HG03521 (cell line): ENCODE data around the gene FAM124A.
"Not testable (repeated sequence)": the region's sequence is repeated elsewhere in the genome, so short reads cannot be mapped to it uniquely, and the experiment has no call there.

ENCODE experiments used
- ATAC-seq: cut with Tn5 transposase; IDR thresholded peaks from one replicate; pipeline ENCODE4 v1.9.1; 2021; ENCODE audit warnings: mild to moderate bottlenecking, moderate library complexity; ENCODE audit not compliant: unreplicated experiment

FAM124A gene

DNA sequence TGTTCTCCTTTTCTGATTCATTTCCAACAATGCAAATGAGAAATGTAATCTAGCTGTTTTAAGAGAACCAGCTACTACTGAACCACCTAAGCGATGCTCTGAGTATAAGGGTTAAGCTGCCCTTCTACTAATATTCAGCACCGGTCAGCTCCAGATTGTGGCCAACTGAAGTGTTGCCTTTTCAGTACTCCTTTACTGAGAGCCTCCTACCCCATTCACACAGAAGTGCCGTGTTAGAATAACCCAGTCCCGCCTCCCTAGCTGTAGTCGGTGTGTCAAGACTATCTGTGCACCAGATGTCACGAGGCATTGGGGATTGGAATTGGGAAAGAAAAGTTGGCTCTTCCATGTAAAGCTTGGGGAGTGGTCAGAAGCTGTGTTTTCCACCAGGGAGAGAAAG is 45.4 kb downstream of the FAM124A start:
- no peak for ATAC-seq

DNA sequence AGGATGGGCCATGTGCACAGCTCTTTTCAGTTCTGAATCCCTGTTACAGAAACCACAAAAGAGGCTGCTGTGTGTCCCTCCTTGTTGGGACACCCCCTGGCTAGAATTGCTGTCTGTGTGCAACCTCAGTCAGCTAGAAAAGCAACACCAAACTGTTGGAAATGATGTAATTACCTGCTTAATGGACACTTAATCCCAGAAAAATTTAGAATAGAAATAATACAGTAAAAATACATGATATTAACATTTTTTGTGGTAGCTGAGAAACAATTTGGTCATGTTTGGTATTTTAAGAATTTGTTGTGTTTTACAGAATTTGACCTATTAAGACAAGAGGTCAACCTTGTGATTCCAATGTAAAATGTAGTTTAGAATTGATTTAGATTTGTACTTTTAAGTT is 46.8 kb downstream of the FAM124A start:
- ATAC-seq, result no peak

DNA sequence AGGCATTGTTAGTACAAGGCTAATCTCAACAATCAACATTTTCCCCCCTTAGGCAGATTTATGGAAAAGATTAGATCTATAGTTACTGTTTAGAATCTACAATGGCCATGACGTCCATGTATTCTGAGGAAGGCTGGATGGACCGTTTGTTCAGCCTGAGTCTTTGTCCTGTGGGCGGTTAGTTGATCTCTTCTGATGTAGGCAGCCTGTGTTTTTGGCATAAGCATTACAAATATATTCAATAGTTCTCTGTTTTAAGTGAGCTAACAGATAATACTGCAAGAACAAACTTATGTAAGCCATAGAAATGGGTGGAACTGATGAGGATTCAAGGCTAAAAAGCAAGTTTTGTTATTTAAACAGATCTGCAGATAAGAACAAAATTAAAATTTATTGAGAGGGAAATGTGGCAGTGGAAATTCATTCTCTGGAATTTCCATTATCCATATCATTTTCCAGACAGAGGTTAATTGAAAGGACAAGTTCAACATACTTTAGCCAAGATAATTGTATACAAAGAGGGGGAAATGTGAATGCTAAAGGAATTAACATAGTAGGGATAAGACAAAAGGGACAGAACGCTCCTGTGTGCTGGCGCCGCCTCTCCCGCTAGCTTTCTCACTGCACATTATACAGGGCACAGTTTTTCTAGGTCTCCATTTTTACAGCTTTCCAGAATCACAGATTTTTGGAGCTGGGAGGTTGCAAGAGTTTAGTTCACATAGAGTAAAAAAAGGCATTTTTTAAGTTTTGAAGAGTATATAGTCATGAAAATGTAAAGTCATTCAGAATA is 48.6 kb downstream of the FAM124A start:
- ATAC-seq, result no peak

DNA sequence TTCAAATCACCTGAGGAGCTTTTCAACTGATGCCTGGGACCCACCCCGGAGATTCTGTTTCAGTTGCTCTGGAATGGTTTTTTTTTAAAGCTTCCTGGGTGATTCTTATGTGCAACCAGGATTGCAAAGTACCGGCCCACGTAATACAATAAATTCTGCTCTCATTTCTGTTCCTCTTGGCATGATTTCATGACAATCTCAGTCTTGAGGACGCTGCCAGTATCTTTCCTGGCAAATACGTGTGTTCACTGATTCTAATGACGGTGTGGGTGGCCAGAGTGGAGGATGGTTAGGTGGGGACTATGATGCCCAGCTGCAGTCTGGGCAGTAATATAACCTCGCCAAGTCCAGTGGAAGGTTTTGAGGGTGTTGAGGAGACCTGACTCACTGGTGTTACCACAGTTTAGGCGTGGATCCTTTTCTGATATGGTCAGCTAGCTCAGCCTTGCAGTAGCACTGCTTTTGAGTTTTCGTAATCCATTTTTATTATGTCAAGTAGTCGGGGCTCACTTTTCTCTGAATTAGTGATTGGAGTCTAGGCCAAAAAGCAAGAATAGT is 49.4 kb downstream of the FAM124A start:
- ATAC-seq, result no peak

DNA sequence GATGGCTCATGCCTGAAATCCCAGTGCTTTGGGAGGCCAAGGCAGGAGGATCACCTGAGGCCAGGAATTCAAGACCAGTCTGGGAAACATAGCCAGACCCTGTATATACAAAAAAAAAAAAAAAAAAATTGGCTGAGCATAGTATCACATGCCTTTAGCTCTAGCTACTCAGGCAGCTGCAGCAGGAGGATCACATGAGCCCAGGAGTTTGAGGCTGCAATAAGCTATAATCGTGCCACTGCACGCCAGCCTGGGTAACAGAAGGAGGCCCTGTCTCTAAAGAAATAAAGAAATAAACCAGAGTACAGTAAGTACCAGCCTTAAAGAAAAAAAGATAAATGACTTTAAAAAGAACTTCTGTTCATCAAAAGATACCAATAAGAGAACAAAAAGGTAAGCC is 52.9 kb downstream of the FAM124A start:
- no peak for ATAC-seq

DNA sequence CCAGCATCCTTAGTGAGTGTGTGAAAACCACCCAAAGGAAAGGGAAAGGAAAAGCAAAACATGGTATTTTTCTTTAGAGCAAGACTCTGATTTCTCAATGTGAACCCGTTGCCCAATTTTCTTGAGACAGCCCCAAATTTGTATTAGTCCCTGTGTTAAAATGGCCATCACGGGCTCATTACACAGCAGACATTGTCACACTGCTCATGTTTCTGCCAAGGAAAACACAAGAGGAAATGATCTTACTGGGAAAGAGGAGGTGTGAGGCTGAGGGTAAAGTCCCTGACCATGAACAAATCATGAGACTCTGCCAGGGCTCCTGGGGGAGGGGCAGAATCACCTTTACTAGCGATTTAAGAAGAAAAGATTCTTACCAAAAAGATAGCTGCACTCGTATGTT is 54.4 kb downstream of the FAM124A start:
- no peak for ATAC-seq

DNA sequence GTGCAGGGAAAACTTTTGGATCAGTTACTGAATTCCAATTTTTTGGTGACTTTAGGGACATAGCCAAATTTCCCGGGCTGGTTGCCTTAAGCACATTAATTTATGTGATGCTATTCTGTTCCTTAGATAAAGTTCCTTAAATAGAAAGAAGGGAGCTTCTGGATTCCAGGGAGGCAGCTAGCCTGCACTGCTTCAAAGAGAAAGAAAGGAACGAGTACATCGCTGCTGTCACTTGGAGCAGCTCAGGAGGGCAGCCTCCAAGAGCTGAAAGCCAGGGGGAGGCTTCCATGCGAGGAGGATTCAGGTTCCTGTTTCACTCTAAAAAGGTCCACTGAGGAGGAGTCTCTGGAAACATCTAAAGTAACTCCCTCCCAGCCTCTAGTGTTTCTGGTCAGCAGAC is 55.7 kb downstream of the FAM124A start:
- ATAC-seq, result no peak

DNA sequence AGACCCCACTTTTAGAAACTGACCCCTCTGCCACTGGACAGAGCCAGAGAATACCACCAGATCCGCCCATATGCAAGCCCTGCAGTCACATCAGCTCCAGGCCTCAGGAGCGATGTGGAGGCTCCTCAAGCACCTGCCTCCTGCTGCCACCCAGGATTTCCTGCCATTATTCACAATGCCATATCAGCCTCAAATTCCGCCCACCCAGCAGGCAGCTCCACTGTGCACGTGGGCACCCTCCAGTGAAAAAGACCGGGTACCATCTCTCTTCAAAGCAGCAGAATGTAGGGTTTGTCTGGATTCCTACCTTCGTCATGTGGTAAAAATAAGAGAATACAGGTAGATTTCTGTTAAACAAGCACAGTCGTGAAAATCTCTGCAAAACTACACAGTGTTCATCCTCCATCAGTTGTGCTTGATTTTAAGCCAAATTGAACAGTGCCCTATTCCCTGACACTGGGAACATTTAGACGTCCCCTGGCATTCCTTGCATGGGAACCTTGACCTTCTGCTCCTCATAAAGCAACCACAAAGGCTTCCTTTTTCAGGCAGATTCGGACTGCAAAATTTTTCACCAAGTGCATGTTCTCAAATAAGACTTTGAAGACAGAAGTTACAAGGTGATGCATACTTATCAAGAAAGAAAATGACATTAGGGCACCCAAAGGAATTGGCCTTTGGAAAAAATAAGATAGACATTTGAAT is 56.4 kb downstream of the FAM124A start:
- ATAC-seq, result no peak

DNA sequence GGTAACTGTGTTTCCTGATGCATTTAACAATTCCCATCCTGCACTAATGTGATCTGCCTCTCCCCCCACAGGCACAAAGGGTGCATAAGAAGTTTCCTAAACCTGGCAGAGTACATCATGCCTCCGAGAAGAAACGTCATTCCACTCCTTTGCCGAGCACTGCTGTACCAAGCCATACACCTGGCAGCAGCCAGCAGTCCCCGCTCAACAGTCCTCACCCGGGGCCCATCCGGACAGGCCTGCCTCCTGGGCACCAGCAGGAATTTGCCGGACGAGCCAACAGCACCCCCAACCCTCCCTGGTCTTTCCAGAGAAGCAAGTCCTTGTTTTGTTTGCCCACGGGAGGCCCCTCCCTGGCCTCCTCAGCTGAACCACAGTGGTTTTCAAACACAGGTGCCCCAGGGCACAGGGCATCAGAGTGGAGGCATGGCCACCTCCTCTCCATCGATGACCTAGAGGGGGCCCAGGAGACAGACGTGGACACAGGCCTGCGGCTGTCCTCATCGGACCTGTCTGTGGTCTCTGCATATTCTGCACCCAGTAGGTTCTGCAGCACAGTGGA is 58.3 kb downstream of the FAM124A start:
- no peak for ATAC-seq

DNA sequence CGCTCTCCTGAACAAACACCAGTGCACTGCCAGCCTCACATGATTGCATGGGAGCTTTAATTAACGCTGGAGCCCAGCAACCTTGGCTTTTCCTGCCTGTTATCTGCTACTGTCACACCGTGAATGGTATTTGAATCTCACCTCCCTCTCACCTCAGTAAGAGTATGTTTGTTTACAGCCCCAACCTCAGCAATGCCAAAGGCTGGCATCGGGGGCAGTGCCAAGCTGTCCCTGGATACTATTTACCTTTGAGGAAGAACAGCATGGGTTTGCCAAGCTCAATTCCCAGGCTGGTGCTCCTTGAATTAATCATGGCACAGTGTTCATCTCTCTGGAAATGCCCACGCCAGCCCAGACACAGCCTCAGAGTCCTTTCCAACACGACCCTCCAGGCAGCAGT is 60.1 kb downstream of the FAM124A start:
- ATAC-seq, result no peak

DNA sequence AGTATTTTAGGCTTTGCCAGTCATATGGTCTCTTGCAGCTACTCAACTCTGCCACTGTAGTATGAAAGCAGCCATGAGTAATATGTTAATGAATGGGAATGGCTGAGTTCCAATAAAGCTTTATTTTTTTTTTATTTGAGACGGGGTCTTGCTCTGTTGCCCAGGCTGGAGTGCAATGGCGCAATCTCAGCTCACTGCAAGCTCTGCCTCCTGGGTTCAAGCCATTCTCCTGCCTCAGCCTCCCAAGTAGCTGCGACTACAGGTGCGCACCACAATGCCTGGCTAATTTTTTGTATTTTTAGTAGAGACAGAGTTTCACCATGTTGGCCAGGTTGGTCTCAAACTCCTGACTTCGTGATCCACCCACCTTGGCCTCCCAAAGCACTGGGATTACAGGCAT is 60.7 kb downstream of the FAM124A start:
- ATAC-seq, result not testable (repeated sequence)

DNA sequence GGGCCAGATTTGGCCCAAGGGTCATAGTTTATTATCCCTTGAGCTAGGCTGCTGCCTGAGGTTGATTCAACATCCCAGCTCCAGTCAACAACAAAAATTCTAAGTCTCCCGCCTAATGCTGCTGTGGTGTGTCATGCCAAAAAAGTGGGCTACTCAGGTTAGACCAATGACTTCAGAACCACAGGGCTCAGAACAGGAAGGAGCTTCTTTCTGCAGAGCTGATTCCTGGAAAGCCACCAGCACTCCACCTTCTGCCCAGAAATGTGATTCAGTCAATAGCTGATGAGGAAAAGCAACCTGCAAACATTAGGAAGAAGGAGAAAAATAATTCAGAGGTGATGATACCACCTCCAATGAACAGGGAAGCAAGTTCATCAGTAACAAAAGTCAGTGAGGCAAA is 61.2 kb downstream of the FAM124A start:
- no peak for ATAC-seq

DNA sequence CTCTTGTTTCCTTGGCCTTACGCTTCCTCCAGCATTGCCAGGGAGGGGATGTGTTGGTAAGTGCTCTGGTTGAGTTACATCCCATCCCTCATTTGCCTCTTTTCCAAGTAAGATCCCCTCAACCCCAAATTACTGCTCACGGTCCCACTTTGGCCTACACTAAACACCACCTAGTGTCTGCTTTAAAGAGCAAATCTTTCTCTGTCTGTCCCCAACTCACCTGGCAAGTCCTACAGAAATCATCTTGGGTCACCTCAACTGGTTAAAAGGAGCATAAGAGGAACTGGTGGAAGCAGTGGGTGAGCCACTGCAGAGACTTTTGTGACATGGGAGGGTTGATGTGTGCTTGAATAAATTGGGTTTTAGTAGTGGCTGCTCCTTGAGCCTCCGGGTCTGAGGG is 62.1 kb downstream of the FAM124A start:
- no peak for ATAC-seq

DNA sequence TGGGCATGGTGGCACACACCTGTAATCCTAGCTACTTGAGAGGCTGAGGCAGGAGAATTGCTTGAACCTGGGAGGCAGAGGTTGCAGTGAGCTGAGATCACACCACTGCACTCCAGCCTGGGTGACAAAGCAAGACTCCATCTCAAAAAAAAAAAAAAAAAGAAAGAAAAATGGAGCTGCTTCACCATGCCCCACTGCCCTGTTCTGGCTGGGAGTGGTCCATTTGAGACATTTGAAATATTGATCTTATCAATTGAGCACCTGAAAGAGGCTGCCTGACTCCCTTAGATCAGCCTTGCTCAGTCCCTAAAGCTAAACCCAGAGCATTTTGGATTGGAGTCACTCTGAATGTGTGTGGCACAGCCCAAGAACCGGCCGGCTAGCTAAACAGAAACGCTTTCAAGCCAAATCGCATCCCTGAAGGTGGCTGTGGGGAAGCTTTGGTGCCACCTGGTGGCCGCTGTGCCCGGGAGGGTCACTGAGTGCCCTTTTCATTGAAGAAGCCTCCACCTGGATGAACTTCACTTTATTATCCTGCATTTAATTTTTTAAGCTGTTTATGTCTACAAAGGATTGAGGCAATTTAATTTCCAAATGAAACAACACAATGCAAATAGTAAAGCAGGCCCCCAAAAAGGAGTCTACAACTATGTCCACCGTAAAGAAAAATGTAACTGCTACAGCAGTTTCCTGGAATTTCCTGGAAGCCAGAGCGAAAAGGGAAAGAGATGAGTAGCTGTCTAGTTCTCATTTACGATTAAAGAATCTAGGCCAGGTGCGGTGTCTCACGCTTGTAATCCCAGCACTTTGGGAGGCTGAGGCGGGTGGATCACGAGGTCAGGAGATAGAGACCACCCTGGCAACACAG is 64.2 kb downstream of the FAM124A start:
- no peak for ATAC-seq

DNA sequence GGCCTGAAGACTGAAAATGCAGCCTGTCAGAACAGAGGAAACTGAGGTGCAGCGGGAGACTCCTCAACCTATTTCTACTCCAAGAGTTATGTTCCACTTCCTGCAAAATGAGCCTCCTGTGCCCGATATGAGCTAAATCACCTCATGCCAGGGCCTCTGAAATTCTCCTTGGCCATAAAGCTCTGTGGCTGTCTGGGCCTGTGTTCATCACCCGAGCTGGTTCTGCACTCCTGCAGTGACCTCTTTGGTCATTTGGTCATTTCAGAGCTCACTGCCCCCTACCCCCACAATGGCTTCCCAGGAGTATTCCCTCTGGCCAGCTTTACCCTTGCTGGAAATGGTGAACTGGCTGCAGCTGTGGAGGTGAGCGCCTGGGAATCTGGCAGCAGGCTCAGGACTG is 65.6 kb downstream of the FAM124A start:
- no peak for ATAC-seq

DNA sequence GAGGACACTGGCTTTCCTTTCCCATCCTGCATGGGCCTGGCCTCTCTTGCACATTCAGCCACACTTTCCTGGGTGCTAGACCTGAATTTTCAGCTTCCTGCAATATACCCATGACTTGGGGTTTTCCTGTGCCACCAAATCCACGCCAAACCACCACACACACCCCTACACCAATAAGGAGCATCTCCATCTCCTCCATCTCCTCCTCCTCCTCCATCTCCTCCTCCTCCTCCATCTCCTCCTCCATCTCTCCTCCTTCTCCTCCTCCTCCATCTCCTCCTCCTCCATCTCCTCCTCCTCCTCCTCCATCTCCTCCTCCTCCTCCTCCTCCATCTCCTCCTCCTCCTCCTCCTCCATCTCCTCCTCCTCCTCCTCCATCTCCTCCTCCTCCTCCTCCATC is 66.1 kb downstream of the FAM124A start:
- ATAC-seq, result not testable (repeated sequence)

DNA sequence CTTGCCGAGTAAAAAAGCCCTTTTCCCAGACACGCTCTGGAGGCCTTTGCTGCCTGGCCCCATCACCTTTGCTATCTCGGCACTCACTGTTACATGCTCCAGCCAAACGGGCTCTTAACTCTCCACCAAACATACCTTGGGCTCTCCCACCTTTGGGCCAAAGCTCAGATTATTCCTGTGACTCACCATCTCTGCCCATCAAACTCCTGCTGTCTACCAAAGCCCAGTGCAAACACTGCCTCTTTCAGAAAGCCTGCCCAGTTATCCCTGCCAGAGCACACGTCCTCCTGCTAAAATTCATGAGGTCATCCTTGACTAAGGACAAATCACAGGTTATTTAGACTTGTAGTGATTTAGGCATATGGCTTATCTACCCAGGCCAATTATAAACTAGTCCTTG is 69.1 kb downstream of the FAM124A start:
- no peak for ATAC-seq

DNA sequence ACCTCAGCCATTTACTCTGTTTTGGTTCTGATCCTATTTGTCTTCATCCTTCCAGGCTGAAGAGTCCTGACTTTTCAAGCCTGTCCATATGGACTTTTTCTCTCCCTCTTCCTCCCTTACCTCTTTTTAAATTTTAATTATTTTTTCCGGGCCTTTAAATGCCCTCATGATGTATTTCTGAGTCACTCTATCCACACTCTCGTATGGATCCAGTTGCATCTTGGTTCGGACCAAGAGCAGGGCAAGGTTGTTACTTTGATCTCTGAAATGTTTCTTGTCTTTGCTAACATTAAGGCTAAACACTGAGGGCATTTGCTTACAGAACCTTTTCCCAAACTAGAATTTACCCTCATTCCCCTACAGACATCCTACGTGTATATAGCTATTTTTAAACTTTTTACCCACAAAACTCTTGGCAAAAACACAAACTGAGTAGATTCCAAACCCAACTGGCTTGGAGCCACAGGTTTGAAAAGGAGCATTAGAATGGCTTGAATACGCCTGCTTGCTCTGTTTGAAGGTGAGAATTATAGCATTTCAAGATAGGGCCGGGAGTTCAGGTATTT is 69.9 kb downstream of the FAM124A start:
- ATAC-seq, result no peak

DNA sequence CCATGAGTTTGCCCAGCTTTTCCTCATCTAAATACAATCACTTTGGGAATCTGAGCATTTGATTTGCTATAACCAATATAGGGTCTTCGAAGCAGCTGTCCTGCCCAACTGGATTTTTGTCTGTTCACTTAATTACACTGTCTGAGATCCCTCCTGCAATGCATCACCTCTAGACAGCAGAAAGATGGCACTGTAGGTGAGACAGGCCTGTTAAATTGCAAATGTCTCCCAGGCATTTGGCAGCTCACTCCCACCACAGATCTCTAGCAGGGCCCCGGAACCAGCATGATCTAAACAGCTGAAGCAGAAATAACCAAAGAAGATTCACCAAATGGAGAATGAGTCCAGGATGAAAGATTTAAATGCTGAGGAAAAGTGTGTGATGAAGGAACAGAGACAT is 75.4 kb downstream of the FAM124A start:
- ATAC-seq, result no peak

DNA sequence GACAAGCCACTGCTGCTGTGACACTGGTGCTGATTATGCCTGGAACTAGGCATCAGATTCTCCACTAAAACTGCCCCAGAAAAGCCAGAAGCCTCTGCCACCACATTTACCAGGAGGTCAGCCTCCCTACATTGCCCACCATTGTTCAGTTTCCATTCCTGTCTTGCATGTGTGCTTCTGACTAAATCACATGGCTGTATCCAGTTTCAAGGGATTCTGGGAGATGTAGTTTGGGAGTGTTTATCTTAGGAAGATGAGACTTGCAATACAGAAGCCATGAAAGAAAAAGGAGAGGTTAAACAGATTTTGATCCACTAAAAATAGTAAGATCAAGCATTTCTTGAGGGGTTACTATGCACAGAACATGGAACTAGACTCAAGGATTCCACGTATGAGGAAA is 76.6 kb downstream of the FAM124A start:
- no peak for ATAC-seq
